ENCODE measurements around the gene PTPRK.

- TF ChIP-seq RAD21 (IDR thresholded peaks at IDR 0.05; ENCODE audit: low read depth) (no peak), EGR1 (IDR thresholded peaks at IDR 0.05) (no peak), CEBPB (IDR thresholded peaks at IDR 0.05) (no peak), REST (IDR thresholded peaks at IDR 0.05; ENCODE audit: low read depth) (no peak), ZBTB7A (IDR thresholded peaks at IDR 0.05; ENCODE audit: low read depth) (no peak), TAF1 (IDR thresholded peaks at IDR 0.05; ENCODE audit: low read depth) (no peak), NFIC (IDR thresholded peaks at IDR 0.05) (no peak)
Observed at GRCh38 chr6:128421788-128422187, 98.6 kb downstream of the PTPRK start.

Data from Ishikawa (cell line).